Kidney epithelial cell (primary cell): ENCODE results near the gene MORN5. TPM values are rescaled to one million over a fixed set of nuclear protein-coding genes. Genes with fewer than 3 reads are reported as not detected.

Experiments
- DNase-seq: peaks from one replicate; pipeline ENCODE4 v3.0.0-alpha.2; 2010; ENCODE audit warnings: low read depth
- H3K27me3 ChIP-seq: 2 replicates; pipeline ENCODE4 v1.6.0; 2011; ENCODE audit warnings: low read length; ENCODE audit not compliant: control insufficient read depth, insufficient read depth
- H3K36me3 ChIP-seq: 2 replicates; pipeline ENCODE4 v1.5.1; 2011; ENCODE audit warnings: low read length; ENCODE audit not compliant: control insufficient read depth, insufficient read depth
- H3K4me3 ChIP-seq: 2 replicates; pipeline ENCODE4 v1.5.1; 2011; ENCODE audit warnings: low read depth, mild to moderate bottlenecking, control low read depth, low read length
- total RNA-seq: library from RNA; depleted of rRNA; stranded (reverse); fragments of >200 nt; gene quantifications from 2 replicates; pipeline ENCODE4 v1.2.3, GENCODE V29; 2015
- TF ChIP-seq, protein P1 (sequence below): IDR thresholded peaks from 2 replicates; pipeline ENCODE4 v1.5.1; 2011; ENCODE audit warnings: mild to moderate bottlenecking, moderate library complexity, low read length, control low read depth, inconsistent platforms; ENCODE audit not compliant: insufficient read depth, poor library complexity, severe bottlenecking

Gene MORN5
- total RNA-seq, 1 donor from 2014 or later: not detected

DNA sequence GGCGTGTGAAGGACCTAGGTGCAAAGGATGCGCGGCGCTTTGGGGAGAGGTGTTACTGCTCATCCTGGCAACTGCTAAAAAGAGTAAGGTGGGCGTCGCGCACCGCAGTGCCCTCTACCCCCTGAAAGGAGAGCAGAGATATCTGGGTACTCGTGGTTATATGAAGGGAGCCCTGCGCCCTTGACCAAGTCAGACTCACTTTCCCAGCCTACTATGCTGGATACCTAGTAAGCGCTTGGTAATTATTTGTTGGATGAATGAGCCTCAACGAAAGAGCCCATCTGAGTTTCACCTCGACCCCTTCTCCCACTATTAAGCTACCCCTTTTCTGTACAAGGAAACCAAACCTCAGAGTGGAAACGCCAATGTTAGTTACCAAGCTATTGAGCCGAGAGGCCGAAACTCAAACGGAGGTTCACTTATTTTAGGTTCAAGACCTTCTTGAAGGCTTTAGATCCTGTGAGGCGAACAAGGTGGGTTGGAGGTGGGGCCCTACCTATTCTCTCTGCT, 61.0 kb downstream of the MORN5 start:
- TF ChIP-seq, protein P1, sequence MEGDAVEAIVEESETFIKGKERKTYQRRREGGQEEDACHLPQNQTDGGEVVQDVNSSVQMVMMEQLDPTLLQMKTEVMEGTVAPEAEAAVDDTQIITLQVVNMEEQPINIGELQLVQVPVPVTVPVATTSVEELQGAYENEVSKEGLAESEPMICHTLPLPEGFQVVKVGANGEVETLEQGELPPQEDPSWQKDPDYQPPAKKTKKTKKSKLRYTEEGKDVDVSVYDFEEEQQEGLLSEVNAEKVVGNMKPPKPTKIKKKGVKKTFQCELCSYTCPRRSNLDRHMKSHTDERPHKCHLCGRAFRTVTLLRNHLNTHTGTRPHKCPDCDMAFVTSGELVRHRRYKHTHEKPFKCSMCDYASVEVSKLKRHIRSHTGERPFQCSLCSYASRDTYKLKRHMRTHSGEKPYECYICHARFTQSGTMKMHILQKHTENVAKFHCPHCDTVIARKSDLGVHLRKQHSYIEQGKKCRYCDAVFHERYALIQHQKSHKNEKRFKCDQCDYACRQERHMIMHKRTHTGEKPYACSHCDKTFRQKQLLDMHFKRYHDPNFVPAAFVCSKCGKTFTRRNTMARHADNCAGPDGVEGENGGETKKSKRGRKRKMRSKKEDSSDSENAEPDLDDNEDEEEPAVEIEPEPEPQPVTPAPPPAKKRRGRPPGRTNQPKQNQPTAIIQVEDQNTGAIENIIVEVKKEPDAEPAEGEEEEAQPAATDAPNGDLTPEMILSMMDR: no peak
- DNase-seq: no peak
- Histone ChIP-seq H3K4me3 (no peak overlapping the region), H3K27me3 (peaks cover 96% of the 10 kb centered on the region), H3K36me3 (no peaks in the 10 kb centered on the region)

DNA sequence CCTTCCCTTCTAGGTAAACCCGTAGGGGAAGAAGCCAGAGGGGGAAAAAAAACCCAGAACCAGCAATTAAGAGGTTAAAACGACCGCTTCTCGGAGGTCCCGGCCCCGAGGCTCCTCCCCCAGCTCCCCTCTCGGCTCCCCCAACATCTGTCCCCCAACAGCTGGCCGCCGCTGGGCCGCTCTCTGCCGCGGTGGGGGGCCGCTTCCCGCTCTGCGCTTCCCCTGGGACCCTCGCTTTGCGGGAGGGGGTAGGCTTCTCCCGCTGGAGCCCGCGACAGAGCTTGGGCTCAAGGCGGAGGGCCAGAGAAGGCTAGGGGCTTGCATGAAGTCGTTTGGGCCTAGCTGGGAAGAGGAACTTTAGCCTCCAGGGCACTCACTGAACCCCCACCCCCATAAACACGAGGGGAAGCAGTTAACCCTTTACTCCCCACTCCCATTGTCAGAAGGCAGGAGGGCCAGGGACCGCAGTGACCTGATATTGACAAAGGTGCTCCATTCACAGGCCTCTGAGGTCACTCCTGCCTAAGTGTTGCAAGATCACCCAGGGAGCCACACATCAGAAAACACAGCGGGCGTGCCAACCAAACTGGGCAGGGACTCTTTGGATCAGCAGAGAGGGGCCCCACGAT, 61.6 kb downstream of the MORN5 start:
- H3K4me3 ChIP-seq: no peak overlapping the region
- TF ChIP-seq, protein P1: no peak
- H3K36me3 ChIP-seq: no peaks in the 10 kb centered on the region
- no peak for DNase-seq
- peaks cover 96% of the 10 kb centered on the region for H3K27me3 ChIP-seq

DNA sequence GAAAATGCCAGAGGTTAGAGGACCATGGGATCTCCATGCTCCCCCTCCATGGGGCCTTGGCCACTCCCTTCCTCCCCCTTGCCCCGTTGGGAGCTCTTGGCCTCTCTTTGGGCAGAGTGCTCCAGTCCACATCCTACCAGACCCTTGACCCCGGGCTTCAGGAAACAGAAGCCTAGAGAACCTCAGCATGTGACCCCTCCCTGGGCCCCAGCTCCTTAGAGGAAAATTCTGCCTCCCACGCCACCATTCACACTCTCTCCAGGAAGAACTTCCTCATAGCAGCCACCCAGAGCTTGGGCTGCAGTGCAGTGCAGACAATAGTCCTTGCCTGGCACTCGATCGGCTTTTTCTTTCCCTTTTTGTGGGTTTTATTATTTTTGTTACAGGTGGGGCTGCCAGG, 63.1 kb downstream of the MORN5 start:
- H3K4me3 ChIP-seq: no peak overlapping the region
- H3K36me3 ChIP-seq: no peaks in the 10 kb centered on the region
- TF ChIP-seq, protein P1: no peak
- DNase-seq: no peak
- peaks cover 96% of the 10 kb centered on the region for H3K27me3 ChIP-seq

DNA sequence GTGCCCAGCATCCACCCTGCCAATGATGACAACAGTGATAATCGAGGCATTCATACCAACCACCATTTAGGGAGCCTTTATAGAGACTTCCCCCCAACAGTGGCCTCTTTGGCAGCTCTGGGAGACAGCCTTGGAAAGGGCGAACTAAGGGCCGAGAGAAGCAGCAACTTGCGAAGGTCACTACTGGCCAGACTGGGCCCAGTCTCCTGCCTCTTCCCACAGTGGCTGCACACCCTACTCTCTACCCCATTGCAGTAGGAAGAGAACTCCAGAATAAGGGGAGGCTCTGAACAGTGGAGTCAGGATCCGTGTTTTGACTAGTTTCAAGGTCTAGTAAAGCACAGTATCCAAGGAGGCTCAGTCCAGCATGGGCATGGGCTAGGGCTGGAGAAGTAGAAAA, 63.7 kb downstream of the MORN5 start:
- no peaks in the 10 kb centered on the region for H3K36me3 ChIP-seq
- no peak for DNase-seq
- H3K4me3 ChIP-seq: no peak overlapping the region
- TF ChIP-seq, protein P1: no peak
- H3K27me3 ChIP-seq: peaks cover 95% of the 10 kb centered on the region

DNA sequence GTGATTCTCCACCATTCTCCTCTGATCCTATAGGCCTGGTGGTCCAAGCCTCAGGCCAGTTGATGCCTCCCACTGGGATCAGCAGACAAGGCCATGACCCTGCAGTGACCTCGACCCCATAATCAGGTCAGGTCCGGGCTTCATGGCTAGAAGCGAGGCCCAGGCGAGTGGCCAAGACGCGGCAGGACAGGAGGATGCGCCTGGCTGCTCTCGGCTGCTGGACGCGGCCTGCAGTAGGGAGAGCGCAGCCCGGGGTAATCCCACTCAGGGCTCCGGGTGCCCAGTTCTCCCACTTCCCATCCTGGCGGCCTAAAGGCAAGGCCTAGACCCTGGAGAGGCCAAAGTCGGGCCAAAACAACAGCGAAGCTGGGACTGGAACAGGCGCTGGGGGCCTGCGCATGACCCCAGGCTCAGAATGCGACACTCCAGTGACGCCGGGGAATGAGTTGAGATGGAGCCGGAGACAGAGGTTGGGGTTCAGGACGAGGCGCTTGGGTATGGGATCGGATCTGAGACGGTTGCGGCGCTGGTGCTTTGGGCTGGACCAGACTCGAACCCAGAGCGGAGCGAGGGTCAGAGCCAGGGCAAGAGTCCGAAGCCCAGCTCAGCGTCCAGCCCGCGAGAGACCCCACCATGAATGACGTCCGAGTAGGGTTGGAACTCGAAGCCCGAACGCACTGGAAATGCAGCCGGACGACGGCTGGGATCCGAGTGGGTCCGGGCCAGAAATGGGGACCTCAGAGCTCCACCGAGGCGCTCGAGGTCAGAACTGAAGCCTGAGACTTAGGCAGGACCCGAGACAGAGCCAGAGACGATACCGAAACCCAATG, 65.8 kb downstream of the MORN5 start:
- peaks cover 1% of the 10 kb centered on the region for H3K36me3 ChIP-seq
- peaks cover 95% of the 10 kb centered on the region for H3K27me3 ChIP-seq
- no peak overlapping the region for H3K4me3 ChIP-seq
- no peak for DNase-seq
- TF ChIP-seq, protein P1: no peak
